ENCODE results near the gene CSNK1E.

CSNK1E gene

DNA sequence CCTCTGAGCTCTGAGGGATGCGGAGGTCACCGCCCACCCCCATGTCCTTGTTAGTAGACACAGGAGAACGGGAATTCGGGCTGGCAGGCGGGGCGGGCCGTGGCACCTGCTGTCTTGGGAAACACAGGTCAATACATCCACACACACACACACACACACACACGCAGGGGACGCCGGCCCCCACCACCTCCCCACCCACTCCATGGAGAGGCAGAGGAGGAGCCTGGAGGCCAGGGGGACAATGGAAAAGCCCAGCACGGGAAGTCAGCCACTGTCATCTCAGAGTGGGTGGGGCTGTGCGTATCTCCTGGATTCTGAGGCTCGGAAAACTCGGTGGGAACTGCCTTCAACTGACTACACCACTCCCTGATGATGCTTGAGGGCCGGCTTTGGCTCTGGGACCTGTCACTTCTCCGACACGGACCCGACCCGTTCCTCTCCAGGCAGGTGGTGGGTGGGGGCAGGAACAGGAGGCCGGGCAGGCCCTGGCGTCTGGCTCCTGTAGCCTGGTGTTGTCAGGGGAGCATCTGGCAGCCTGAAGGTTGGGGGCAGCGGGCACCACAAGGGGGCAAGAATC lies 25.9 kb downstream of the CSNK1E start:
- no peaks in the 10 kb centered on the region for H3K9me3 Mint-ChIP-seq
- no peak overlapping the region for H3K27ac Mint-ChIP-seq
- no peaks in the 10 kb centered on the region for H3K4me1 Mint-ChIP-seq (ENCODE audit: low read depth)
- H3K36me3 Mint-ChIP-seq (ENCODE audit: low read depth): peaks cover 3% of the 10 kb centered on the region
- no peak overlapping the region for H3K4me3 Mint-ChIP-seq
- H3K27me3 Mint-ChIP-seq (ENCODE audit: low read depth): no peaks in the 10 kb centered on the region
- no peak for DNase-seq (ENCODE audit: low spot score)

GRCh38 chr22:38290347-38290746 lies 26.9 kb downstream of the CSNK1E start:
- H3K4me3 Mint-ChIP-seq: no peak overlapping the region
- DNase-seq (ENCODE audit: low spot score): no peak
- no peaks in the 10 kb centered on the region for H3K9me3 Mint-ChIP-seq
- H3K27me3 Mint-ChIP-seq (ENCODE audit: low read depth): no peaks in the 10 kb centered on the region
- no peak overlapping the region for H3K27ac Mint-ChIP-seq
- H3K36me3 Mint-ChIP-seq (ENCODE audit: low read depth): peaks cover 3% of the 10 kb centered on the region
- H3K4me1 Mint-ChIP-seq (ENCODE audit: low read depth): no peaks in the 10 kb centered on the region

GRCh38 chr22:38289583-38290082 lies 27.6 kb downstream of the CSNK1E start:
- no peak for DNase-seq (ENCODE audit: low spot score)
- Mint-ChIP-seq H3K4me3 (no peak overlapping the region), H3K9me3 (no peaks in the 10 kb centered on the region), H3K27ac (no peak overlapping the region), H3K27me3 (ENCODE audit: low read depth) (no peaks in the 10 kb centered on the region), H3K4me1 (ENCODE audit: low read depth) (no peaks in the 10 kb centered on the region), H3K36me3 (ENCODE audit: low read depth) (peaks cover 3% of the 10 kb centered on the region)

GRCh38 chr22:38286915-38287669 lies 30.1 kb downstream of the CSNK1E start:
- peaks cover 3% of the 10 kb centered on the region for H3K36me3 Mint-ChIP-seq (ENCODE audit: low read depth)
- DNase-seq (ENCODE audit: low spot score): no peak
- no peaks in the 10 kb centered on the region for H3K27me3 Mint-ChIP-seq (ENCODE audit: low read depth)
- H3K4me3 Mint-ChIP-seq: no peak overlapping the region
- H3K4me1 Mint-ChIP-seq (ENCODE audit: low read depth): no peaks in the 10 kb centered on the region
- no peaks in the 10 kb centered on the region for H3K9me3 Mint-ChIP-seq
- no peak overlapping the region for H3K27ac Mint-ChIP-seq

DNA sequence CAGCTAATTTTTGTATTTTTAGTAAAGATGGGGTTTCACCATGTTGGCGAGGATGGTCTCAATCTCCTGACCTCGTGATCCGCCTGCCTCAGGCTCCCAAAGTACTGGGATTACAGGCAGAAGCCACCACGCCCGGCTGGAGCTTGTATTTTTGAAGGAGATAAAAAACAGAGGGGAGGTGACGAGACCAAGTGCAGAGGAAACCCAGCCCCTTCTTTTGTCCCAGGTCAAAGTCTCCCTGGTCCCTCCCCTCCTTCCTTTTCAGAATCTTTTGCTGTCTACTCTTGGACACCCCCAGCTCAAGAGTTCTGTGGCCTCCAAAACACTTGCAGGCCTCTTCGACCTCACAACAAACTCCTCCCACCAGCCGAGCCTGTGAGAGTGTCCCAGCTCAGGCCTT lies 32.2 kb downstream of the CSNK1E start:
- no peak for DNase-seq (ENCODE audit: low spot score)
- Mint-ChIP-seq H3K27ac (no peak overlapping the region), H3K36me3 (ENCODE audit: low read depth) (no peaks in the 10 kb centered on the region), H3K4me3 (no peak overlapping the region), H3K4me1 (ENCODE audit: low read depth) (no peaks in the 10 kb centered on the region), H3K9me3 (no peaks in the 10 kb centered on the region), H3K27me3 (ENCODE audit: low read depth) (no peaks in the 10 kb centered on the region)

DNA sequence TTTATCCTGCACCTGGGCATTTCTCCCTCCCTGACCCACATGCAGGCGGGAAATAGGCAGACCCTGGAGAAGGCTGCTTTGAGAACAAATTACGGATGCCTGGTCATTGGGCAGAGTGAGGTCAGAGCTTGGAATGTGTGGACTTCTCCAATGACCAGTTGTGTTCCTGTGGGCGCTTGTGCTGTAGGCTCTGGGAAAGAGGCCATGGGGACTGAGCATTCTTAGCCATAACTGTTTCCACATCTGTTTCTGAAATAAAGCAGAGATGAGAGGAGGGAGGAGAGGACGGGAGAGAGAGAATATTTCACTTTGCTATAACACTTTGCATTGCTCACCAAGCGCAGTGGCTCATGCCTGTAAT lies 33.2 kb downstream of the CSNK1E start:
- no peaks in the 10 kb centered on the region for H3K27me3 Mint-ChIP-seq (ENCODE audit: low read depth)
- H3K4me3 Mint-ChIP-seq: no peak overlapping the region
- no peak for DNase-seq (ENCODE audit: low spot score)
- H3K27ac Mint-ChIP-seq: no peak overlapping the region
- no peaks in the 10 kb centered on the region for H3K36me3 Mint-ChIP-seq (ENCODE audit: low read depth)
- no peaks in the 10 kb centered on the region for H3K4me1 Mint-ChIP-seq (ENCODE audit: low read depth)
- H3K9me3 Mint-ChIP-seq: no peaks in the 10 kb centered on the region

DNA sequence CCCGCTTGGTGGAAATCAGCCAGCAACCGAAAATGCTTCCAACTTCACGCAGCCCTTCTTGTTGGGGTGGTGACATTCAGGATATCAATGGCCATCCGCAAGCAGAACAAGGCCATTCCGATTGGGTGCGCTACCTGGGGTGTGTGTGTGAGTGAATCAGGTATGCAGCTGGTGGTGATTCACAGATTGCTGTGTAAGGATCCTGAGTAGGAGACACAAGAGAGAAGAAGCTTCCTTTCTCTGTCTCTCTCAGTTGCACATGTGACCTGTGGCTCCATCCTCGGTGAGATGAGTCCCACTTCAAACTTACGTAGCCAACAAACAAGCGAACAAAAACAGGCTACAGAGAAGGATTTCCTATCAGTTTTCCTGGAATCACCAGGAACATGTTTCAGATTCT lies 34.8 kb downstream of the CSNK1E start:
- H3K36me3 Mint-ChIP-seq (ENCODE audit: low read depth): no peaks in the 10 kb centered on the region

DNA sequence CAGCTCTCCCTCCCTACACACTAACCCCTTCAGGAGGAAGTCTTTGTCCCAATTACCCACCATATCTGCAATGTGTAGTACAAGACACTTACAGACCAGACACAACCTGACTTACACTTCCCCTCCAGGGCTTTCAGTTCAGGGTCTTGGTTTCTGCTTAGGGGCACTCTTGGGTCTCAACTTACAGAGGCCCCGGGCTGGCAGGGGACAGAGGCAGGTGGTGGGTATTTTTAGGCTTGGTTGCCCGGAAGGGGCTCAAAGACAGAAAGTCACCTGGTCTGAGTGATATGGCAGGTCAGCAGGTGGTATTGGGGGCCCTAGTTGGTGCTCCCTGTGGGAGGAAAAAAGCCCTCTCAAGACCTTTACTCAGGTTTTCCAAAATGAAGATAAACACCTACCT lies 41.1 kb downstream of the CSNK1E start:
- H3K27me3 Mint-ChIP-seq (ENCODE audit: low read depth): peaks cover 6% of the 10 kb centered on the region
- no peak for DNase-seq (ENCODE audit: low spot score)
- peaks cover 16% of the 10 kb centered on the region for H3K4me1 Mint-ChIP-seq (ENCODE audit: low read depth)
- H3K36me3 Mint-ChIP-seq (ENCODE audit: low read depth): no peaks in the 10 kb centered on the region
- no peak overlapping the region for H3K27ac Mint-ChIP-seq
- H3K4me3 Mint-ChIP-seq: no peak overlapping the region
- no peaks in the 10 kb centered on the region for H3K9me3 Mint-ChIP-seq

More for the DNA sequence above, 34.8 kb downstream of the CSNK1E start:
- DNase-seq (ENCODE audit: low spot score): no peak
- Mint-ChIP-seq H3K4me3 (no peak overlapping the region), H3K9me3 (no peaks in the 10 kb centered on the region), H3K4me1 (ENCODE audit: low read depth) (no peaks in the 10 kb centered on the region), H3K27ac (no peak overlapping the region), H3K27me3 (ENCODE audit: low read depth) (no peaks in the 10 kb centered on the region)

GRCh38 chr22:38273135-38273826 lies 44.0 kb downstream of the CSNK1E start:
- Mint-ChIP-seq H3K36me3 (ENCODE audit: low read depth) (no peaks in the 10 kb centered on the region), H3K27ac (peak overlapping the region; percentile 89), H3K4me1 (ENCODE audit: low read depth) (peaks cover 31% of the 10 kb centered on the region), H3K9me3 (no peaks in the 10 kb centered on the region), H3K4me3 (peak overlapping the region; percentile 87), H3K27me3 (ENCODE audit: low read depth) (peaks cover 6% of the 10 kb centered on the region)
- DNase-seq (ENCODE audit: low spot score): no peak

- Mint-ChIP-seq H3K4me1 (ENCODE audit: low read depth) (peaks cover 34% of the 10 kb centered on the region), H3K27me3 (ENCODE audit: low read depth) (peaks cover 6% of the 10 kb centered on the region), H3K9me3 (no peaks in the 10 kb centered on the region), H3K27ac (peak within 1 kb of the TSS; percentile 89), H3K36me3 (ENCODE audit: low read depth) (peaks cover 2% of the 10 kb centered on the region), H3K4me3 (peak within 1 kb of the TSS; percentile 87)
- DNase-seq (ENCODE audit: low spot score): peak; percentile 86
Observed at GRCh38 chr22:38272373-38273134, 44.7 kb downstream of the CSNK1E start, which contains the start of gene TMEM184B. Gene TMEM184B (minus strand): TSS chr22:38273010. CDS start chr22:38247961, 25,049 bp downstream.

GRCh38 chr22:38271927-38272372 lies 45.3 kb downstream of the CSNK1E start:
- Mint-ChIP-seq H3K27me3 (ENCODE audit: low read depth) (peaks cover 6% of the 10 kb centered on the region), H3K36me3 (ENCODE audit: low read depth) (peaks cover 2% of the 10 kb centered on the region), H3K9me3 (no peaks in the 10 kb centered on the region), H3K4me3 (peak overlapping the region; percentile 86), H3K4me1 (ENCODE audit: low read depth) (peaks cover 38% of the 10 kb centered on the region), H3K27ac (peak overlapping the region; percentile 67)
- DNase-seq (ENCODE audit: low spot score): no peak

- no peaks in the 10 kb centered on the region for H3K9me3 Mint-ChIP-seq
- peaks cover 6% of the 10 kb centered on the region for H3K27me3 Mint-ChIP-seq (ENCODE audit: low read depth)
- no peak overlapping the region for H3K27ac Mint-ChIP-seq
- no peak overlapping the region for H3K4me3 Mint-ChIP-seq
- H3K36me3 Mint-ChIP-seq (ENCODE audit: low read depth): peaks cover 2% of the 10 kb centered on the region
- DNase-seq (ENCODE audit: low spot score): no peak
- peaks cover 45% of the 10 kb centered on the region for H3K4me1 Mint-ChIP-seq (ENCODE audit: low read depth)
Observed at GRCh38 chr22:38271101-38271500, 46.1 kb downstream of the CSNK1E start.

DNA sequence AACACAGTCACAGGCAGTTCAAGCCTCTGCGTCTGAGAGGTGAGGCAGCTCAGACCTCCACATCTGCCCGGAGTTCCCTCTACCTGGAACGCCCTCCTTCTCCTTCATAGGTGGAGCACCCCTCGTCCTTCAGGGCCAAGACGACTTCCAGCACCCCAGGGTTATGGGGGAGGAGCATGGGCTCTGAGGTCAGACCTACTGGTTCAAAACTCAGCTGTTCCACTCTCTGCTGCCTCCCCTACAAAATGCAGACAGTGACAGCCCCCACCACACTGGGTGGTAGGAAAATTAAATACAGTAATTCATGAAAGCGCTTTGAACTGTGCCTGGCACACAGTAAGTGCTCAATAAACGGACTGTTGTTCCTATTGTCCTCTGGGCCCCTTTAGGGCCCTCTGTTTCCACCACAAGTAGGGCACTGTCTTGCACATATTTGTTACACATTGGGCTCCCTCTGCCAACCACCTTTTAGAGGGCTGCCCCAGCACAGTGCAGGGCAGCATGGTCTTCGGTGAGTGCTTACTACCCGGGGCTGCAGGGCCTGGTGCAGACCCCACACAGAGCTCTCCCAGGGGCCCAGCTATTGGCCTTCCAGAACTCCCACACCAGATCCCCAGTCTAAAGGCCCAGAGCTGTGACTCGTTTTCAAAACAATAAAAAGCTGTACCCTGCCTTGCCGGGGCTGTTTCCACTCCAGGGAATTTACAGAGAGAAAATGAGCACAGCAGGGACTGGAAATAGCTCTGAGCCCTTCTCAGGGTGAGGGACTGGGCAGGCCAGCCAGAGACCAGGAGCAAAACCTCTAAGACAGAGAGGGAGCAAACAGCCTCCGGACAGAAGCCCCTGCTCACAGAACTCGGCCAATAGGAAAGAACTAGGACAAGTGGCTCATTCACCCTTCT lies 46.9 kb downstream of the CSNK1E start:
- Mint-ChIP-seq H3K9me3 (no peaks in the 10 kb centered on the region), H3K27me3 (ENCODE audit: low read depth) (peaks cover 6% of the 10 kb centered on the region), H3K4me3 (peak overlapping the region; percentile 22), H3K4me1 (ENCODE audit: low read depth) (peaks cover 46% of the 10 kb centered on the region), H3K36me3 (ENCODE audit: low read depth) (peaks cover 3% of the 10 kb centered on the region), H3K27ac (no peak overlapping the region)
- DNase-seq (ENCODE audit: low spot score): no peak
